IPS-NIHi11 (cell line): ENCODE data around the gene AKAP8L.

Source experiments
- DNase-seq: peaks from one replicate; pipeline ENCODE4 v3.0.0; 2012; ENCODE audit warnings: mixed read lengths, low spot score

Gene AKAP8L

DNA sequence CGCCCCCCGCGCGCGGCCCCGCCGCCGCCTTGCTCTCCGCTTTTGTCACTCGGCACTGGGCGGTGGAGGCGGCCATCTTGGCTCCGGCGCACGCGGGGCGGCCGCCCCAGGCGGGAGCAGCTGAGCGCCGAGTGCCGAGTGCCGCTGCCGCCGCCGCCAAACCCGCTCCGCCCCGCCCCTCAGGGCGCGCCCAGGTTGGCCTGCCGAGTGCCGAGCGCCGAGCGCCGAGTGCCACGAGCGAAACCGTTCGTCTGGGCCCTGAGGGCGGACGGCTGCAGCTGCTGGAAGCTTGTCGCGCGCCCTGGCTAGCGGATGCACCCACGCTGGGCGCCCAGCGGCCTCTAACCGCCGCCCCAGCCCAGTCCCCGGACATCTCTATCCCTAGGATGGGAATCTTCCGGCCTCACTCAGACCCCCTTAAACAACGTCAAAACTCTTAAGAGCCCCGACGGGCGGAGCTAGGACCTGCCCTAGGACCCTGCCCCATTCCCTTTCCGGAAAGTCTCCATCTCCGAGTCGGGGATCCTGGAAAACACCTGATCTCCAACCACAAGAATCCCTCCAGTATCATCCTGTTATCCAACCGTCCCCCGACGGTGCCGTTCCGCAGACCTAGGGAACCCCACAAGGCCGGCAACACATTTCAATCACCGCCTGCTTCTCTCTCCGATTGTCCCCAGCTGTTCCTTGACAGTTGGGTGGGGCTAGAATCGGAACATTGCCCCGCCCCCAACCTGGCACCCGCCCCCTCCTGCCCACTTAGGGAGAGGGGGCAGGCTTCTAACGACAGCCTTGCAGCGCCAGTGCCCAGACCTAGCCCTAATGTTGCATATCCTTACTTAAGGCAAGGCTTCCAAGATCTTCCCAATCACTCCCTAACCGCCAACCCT, 14.1 kb upstream of the AKAP8L start:
- DNase-seq, result peak; percentile 100

DNA sequence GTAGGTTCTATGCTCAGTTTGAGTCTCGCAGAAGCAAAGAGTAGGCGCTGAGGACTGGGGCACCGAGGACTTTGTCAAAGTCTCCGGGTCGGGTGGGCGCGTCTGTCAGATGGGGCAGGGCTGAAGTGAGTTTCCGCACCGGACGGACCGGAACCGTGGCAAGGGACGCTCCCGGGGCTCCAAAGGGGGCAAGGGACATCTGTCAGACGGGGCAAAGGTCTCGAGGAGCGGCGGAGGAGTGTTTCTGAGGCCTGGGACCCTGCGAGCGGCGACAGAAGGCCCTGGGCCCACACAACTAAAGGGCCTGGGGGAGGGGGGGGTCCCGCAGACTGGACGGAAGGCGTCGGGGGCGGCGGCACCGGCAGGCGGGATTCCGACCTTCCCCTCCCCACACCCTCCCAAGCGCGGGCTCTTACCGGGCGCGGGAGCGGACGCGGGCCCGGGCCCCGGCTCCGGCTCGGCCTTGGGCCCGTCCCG, 13.3 kb upstream of the AKAP8L start:
- DNase-seq, result peak; percentile 52

DNA sequence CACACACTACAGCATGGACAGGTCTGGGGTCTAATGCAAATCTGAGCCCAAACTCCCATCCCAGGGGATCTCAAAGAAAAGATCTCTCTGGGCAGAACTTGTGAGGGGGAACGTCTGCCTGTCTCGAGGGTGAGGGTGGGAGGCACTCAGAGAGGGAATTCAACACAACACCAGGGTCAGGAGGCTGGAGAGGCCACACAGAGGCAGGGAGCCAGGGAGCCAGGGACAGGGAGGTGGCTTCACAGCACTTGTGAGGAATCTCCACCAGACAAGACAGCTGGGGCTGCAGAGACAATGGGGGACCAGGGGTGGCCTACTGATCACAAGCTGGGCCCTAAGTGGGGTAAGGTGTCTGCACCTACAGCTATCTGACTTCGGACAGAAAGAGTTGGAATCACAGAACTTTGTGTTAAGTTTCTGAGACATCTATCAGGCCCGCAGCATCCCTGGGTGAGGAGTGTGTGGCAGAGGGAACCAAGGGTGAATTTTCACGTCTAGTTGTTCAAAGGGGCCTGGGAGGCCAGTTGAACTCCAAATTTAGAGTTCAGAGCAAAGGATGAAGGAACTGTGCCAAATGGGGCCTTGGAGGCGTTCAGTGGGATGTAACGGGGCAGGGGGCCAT, 12.7 kb upstream of the AKAP8L start:
- DNase-seq, result no peak

DNA sequence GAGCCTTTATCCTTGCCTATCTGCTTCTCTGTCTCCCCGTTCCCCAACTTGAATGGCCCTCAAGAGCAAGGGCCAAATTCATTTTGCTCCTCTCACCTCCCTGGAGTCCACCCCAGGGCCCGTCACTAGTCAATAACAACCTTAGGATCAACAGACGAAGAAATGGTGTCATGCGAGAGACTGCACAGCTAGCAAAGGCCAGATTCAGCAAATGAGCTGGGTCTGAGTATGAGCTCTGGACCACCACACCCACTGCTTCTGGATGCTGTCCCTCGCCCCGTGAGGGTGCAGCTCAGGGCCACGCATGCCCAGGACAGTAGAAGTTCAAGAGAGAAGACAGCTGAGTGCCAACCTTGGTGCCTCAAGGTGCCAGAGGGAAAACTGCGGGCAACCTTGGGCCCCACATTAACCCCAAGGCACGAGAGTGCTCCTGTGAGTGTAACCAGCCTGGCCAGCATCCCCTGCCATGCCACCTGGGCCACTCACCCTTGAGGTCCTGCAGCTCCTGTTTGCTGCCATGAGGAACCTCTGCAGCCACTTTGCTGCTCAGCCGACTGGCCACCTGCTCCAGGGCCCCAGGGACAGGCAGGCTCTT, 11.8 kb upstream of the AKAP8L start:
- DNase-seq, result no peak

DNA sequence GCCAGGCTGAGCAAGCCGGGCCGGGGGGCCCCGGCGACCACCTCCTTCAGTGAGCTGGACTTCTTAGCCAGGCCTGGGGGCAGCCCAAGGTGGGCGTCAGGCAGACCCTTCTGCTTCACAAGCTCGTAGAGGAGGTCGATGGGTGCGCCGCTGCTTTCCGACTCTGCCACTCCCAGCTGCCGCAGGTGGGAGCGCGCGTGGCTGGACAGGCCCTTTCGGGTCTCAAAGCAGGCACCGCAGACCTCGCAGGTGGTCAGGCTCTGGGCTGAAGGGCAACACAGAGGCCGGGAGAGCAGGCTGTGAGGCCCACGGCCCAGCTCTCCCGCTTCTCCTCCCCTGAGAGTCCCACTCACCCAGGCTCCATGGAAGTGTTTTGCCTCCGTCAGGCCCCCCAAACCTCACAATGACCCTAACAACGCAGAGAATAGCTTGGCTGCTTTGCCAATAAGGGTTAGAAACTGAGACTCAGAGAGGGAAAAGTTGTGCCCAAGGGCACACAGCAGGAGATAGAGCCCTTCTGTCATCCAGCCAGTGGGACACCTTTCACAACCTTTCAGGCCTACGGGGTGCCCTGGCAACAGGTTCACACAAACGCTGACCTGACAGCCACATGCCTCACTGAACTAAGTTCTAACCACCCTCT, 11.2 kb upstream of the AKAP8L start:
- DNase-seq, result no peak

DNA sequence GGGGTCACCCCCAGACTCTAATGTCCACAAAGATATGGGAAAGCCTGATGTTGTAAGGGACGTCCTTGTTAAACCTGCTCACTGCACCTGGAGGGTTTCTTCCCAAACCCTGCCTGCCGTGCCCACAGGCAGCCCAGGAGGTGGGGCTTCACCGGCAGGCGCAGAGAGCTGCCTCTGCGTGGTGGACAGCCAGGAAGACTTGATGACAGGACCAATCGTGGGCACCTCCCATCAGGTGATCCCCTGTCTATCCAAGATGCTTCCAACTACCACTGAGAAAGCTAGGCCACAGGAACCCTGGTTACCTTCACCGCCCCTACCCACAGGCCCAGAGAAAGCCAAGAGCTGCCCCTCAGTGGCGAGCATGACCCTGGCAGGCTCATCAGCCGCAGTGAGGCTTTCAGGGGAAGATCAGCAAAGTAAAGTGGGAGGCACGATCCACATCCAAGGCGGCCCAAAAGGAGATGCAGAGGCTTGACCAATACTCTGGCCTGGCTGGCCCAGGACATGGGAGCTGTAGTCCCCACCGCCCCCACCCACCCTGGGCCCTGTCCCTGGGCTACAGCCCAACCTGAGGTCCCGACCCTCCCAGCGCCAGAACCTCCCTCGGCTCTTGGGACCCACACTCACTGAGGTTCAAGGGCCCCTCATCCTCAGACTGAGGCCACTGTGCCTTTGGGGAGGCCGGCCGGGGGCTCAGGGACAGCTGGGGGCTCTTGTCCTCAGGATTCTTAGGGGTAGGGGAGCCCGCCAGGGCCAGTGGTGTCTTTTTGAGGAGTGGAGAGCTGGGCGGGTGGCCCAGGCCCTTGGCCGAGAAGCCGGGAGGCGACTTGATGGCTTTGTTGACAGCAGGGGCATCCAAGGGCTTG, 10.4 kb upstream of the AKAP8L start:
- no peak for DNase-seq

DNA sequence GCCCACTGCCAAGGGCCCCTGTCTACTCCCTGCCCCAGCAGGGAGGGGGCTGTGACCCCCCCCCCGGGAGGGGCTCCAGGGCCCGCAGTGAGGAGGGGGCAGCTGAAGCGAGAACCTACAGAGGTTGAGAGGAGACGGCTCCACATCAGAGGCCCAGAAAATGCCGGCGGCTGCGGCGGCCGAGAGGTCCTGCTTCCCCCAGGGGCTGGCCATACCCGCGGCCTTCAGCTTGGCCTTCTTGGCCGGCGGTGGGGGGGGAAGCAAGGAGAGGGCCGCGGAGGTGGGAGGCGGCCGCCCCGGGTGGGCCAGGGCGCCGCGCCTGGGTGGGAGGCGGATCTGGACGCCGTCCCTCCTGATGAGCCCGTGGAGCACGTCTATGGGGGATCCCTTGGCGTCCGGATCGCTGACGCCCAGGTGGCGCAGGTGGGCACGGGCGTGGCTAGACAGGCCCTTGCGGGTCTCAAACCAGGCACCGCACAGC, 9.2 kb upstream of the AKAP8L start:
- no peak for DNase-seq

DNA sequence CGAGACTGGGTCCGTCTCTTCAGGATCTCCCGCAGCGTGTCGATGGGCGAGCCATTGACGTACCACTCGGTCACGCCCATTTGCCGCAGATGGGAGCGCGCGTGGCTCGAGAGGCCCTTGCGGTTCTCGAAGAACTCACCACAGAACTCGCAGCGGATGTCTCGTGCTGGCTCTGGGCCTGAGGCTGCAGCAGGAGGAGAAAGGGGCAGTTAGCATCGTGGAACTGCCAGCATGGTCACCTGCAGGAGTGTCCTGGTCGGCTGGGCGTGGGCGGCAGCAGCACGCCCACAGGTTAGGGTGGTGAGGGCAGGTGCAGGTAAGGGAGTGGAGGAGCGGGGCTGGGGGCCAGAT, 8.5 kb upstream of the AKAP8L start:
- no peak for DNase-seq

DNA sequence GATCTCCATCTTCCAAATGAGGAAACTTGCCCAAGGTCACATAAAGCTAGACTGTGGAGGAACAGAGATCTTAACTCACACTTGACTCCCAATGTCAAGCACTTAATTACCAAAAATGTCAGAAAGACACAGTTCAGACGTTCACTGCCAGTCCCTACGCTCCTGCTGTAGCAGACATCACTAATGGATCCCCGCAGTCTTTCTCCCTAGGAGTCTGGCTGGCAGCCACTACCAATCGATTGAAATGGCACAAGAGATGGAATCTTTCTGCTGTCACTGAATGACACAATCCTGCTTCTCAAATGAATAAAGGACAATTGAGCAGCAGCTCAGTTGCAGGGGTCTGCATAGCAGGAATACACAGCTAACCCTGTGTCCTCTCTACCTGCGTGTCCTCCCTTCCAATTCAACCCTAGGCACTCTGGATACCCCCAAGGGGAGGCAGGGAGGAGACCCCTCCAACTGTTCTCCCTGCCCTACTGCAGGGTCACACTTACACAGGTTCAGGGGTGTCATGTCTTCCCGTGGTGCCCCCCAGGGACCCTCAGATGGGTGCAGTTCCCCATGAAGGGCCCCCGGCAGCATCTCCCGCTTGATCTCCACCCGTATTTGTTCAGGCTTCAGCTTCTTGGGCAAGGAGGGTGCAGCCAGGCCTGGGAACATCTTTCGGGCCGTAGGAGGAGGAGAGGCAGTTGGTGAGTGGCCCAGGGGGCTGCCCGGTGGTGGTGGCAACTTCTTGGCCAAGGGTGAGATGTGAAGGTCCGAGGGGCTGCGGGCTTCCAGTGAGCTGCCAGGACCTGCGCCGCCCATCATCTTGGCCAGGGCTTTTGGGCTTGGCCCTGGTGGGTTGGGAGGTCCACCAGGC, 7.9 kb upstream of the AKAP8L start:
- DNase-seq, result no peak

DNA sequence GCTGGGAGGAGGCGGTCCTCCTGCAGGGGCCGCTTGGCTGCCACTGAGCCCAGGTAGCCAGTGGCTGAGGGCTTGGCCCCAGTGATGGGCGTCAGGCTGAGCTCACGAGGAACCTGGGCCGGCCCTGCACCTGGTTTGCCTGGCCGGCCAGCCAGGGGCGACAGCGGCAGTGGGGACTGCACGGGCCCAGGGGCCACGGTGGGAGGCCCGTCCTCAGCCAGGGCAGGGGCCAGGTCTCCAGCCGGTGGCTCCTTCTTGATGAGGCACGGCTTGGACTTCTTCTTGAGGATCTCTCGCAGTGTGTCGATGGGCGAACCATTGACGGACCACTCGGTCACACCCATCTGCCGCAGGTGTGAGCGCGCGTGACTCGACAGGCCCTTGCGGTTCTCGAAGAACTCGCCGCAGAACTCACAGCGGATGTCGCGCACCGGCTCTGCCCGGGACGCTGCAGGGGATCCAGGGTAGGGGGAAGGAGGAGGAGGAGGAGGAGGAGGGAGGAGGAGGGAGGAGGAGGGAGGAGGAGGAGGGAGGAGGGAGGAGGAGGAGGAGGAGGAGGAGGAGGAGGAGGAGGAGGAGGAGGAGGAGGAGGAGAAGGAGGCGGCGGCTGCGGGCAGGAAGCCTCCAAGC, 6.6 kb upstream of the AKAP8L start:
- no peak for DNase-seq

DNA sequence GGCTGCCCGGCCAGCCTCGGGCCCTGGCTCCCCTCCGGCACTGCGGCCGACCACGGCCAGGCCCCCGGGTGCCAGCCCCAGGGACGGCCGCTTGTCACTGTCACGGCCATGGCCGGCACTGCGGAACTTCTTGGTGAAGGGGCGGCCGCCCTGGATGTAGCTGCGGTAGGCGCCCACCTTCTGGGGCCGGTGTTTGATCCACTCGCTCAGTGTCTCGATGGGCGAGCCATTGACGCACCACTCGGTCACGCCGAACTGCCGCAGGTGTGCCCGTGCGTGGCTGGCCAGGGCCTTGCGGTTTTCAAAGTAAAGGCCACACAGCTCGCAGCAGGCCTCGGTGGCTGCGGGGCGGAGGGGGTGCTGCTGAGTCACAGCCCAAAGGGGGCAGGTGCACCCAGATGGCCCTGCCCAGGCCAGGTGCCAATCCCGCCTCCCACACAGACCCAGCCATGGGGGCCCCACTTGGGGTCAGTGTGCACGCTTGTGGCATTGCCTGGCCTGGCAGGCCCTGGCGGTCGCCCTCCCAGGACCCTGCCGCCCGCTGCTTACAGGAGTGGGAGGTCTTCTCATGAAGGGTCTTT, 6.0 kb upstream of the AKAP8L start:
- no peak for DNase-seq

DNA sequence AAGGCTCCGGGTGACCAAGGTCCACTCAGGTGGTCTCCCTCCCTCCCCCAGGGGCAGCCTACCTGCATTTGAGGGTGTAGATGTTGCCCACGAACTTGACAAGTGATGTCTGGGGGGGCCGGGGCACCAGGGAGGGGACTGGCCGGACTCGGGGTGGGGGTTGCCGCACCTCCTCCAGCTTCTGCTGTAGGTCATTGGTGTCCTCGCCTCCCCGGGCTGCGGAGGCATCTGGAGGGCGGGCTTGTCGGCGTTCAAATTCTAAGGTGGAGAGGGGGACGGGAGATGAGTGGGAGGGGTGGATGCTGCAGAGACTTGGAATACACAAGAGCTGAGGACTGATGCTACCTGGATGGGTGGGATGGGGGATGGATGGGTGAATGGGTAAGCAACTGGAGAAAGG, 5.3 kb upstream of the AKAP8L start:
- DNase-seq, result no peak

DNA sequence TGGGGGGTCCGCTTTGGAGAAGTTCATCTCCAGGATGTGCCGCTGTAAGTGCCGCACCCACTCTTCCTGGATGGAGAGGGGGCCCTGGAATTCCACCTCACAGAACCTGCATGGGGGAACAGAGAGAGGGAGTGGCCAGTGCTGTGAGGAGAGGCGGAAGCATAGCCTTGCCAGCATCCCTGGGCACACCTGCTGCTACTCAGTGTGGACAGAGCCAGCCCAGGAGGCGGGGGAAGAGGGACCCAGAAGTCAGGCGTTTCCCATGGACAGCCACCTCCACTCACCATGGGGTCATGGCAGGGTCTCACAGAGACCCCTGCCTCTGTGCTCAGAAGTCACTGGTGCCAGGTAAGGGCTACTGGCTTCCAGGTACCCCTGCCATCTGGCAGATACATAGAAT, 4.3 kb upstream of the AKAP8L start:
- no peak for DNase-seq

DNA sequence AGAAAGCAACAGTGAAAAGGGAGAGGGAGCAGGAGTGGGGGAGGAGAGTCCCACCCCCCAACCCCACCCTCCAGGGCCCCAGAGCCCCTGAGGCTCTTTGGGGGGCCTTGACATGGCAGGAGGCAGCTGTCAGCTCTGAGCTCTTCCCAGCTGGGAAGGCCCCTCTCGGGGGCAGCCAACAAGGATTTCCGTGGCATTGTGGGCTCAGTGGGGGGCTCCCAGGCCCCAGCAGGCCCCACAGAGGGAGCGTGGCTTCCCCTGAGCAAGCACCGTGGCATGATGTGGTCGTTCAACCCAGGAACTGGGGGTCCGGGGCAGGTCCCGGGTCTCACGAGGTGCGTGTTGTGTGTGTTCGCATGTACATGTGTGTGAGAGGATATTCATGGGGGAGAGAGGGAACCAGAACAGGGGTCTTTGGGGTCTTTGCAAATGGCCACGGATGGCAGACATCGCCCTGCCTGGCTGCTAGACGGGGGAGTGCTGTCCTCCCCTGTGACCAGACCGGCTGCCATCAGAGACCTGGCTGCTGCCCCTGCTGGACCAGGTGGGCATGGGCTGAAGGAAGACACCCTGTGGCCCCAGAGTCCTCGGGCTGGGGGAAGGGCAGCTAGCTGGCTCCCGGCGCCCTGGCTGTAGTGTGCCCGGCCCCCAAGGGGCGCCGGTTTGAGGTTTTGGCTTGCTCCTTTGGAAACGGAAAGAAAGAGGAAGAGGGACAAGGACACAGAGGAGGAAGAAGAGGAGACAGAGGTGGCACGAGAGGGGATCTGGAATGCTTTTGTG, 3.7 kb upstream of the AKAP8L start:
- no peak for DNase-seq

DNA sequence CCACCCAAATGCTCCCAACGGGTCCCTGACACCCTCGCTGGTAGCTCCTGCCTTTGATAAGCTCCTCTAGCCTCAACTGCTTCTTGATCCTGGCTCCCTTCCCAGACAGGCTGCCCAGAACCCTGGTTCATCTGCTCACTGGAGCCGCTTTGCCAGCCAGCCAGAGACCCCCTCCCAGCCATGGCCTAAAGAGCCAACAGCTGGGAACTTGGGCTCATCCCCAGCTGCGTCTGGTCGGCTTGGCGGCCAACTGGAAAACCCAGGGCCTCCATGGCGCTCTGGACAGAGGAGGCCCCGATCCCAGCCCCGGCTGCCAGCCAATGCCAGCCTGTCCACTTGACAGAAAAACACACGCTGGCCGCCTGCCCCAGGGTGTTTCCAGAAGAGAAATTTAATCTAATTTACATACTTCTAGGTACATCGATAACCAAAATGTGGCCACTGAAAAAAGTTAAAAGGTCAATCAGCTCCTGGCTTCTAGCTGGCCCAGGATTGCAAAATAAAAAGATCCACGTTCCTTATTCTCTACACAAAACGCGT, 3.0 kb upstream of the AKAP8L start:
- DNase-seq, result no peak

DNA sequence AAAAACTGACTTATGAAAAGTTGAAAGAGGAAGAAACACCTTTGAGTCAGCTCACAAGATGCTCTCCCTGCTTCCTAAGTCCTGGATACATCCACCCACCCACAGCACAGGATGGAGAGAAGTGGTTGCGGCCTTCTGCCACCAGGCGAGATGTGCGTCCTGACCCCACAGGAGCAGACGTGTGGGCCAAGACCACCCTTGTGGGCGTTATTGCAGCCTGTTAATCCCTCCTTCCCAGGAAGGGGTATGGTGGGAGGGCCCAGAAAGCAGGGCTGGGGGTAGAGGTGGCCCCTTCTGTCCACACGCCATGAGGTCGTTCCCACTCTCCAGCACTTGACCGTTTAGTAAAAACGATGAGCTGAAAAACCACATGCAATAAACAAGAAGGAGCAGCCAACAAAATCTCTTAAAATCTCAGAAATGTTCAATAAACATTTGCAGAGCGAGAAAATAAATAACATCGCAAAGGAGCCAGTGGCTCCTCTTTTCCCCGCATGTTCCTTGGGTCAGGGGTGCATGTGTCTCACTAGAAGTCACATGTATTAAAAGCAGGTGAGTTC, 2.4 kb upstream of the AKAP8L start:
- DNase-seq, result no peak

DNA sequence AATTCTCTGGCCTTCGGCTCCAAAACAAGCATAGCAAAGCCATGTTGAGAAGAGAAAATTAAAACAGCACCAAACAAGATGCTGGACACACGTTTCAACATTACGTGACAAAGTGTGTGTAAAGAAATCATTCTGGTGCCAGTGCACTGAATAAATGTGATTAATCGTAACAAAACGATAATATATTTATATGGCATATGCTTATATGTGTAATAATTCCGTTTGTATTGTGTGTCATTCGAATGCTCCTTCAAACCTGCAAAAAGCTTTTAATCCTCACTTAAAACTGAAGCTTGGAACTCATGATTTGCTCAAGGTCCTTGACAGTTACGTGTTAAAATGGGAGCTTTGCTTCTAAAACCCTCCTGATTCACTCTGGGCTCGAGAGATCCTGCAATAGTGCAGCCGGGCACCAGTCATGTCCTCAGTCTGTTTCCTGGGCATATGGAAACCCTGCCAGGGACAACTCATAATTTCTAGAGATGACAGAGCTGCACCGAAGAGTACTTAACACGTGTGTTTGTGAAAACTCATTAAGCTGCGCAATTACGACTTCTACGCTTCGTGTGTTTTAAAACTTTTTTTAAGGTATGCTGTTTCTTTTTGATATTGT, 731 bp upstream of the AKAP8L start:
- DNase-seq, result no peak

DNA sequence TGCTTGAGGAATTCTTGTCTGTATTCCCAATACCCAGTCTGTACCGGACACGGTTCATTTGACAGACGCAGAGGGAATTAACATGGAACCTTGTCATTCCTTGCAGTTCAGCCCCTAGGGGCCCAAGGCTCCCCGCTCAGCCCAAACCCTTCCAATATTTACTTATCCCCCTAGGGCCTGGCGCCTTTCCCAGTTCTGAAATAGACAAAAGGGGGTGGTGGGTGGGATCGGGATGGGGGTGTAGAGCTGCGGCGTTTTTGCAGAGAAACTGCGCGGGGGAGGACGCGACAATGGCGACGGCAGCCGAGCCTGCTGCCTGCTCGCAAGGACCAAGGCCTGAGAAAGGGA, 583 bp downstream of the AKAP8L start:
- no peak for DNase-seq
